DND-41 (cell line): Measurements from ENCODE around the gene GJA8.
"Not testable (repeated sequence)": the region's sequence is repeated elsewhere in the genome, so short reads cannot be mapped to it uniquely, and the experiment has no call there.

Experiments
- EZH2 ChIP-seq: IDR thresholded peaks from 3 replicates; pipeline ENCODE4 v1.6.1; 2012; ENCODE audit warnings: borderline replicate concordance, low read depth, mild to moderate bottlenecking, moderate library complexity, low read length, inconsistent platforms; ENCODE audit not compliant: severe bottlenecking
- TF ChIP-seq, protein P1 (sequence below): IDR thresholded peaks from 2 replicates; pipeline ENCODE4 v1.5.1; 2012; ENCODE audit warnings: borderline replicate concordance, low read length, moderate library complexity, mild to moderate bottlenecking; ENCODE audit not compliant: poor library complexity, severe bottlenecking; ENCODE audit errors: extremely low read depth

GRCh38 chr1:147942563-147942962, 40.0 kb downstream of the GJA8 start:
- TF ChIP-seq, protein P1, sequence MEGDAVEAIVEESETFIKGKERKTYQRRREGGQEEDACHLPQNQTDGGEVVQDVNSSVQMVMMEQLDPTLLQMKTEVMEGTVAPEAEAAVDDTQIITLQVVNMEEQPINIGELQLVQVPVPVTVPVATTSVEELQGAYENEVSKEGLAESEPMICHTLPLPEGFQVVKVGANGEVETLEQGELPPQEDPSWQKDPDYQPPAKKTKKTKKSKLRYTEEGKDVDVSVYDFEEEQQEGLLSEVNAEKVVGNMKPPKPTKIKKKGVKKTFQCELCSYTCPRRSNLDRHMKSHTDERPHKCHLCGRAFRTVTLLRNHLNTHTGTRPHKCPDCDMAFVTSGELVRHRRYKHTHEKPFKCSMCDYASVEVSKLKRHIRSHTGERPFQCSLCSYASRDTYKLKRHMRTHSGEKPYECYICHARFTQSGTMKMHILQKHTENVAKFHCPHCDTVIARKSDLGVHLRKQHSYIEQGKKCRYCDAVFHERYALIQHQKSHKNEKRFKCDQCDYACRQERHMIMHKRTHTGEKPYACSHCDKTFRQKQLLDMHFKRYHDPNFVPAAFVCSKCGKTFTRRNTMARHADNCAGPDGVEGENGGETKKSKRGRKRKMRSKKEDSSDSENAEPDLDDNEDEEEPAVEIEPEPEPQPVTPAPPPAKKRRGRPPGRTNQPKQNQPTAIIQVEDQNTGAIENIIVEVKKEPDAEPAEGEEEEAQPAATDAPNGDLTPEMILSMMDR = not testable (repeated sequence)
- TF ChIP-seq EZH2 = not testable (repeated sequence)
